ENCODE measurements around the gene NUTM2G.
"Not testable (repeated sequence)": the region's sequence is repeated elsewhere in the genome, so short reads cannot be mapped to it uniquely, and the experiment has no call there.

The NUTM2G gene

DNA sequence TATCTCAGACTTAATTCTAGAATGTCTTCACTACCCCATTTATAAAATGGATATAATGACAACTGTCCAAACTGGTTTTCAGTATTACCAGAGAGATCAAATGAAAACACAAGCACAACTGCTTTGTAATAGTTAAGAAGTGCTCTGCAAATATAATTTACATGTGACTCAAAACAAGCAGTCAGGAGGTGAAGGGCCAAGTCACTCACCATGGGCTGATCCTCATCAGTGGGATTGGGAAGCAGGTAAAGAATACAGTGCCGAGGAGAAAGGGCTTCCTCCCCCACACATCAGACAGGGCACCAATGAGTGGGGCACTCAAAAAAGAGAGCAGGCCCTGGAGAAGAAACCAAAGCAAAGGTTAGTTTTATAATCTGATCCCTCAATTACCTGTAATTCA, 20.7 kb downstream of the NUTM2G start:
- not testable (repeated sequence) for DNase-seq

DNA sequence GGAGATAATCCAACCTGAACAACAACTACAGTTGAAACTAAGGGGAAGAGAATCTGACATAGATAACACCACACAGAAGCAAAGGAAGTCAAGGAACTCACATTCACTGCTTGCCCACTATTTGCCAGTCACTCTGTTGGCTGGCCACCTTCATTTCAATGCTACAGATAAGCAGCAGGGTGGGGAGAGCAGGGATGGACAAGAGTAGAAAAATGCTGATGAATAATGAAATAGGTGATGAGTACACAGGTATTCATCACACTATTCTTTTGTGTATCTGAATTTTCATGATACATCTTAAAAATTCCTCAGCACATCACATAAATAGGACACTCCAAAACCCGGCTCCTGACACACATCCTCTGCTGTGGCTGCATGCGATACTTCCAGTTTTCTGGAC, 21.9 kb downstream of the NUTM2G start:
- not testable (repeated sequence) for DNase-seq

DNA sequence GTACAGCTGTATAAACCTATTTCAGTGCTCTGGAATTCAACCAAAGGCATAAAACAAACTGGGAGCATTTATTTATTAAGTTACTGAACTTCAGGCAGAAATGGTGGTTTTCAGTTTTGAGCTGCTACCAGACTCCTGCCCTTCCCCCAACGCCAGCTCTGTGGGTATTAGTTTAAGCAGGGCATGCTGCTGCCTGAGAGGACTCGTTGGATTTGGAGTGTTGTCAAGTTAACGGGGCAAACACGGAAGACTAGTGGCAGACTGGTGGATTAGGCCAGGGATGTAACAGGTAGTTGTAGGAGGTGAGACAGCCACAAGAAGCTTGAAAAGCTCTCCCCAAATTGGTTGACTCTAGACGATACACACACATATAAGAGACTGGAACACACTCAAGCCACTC, 38.9 kb downstream of the NUTM2G start:
- DNase-seq: not testable (repeated sequence)

DNA sequence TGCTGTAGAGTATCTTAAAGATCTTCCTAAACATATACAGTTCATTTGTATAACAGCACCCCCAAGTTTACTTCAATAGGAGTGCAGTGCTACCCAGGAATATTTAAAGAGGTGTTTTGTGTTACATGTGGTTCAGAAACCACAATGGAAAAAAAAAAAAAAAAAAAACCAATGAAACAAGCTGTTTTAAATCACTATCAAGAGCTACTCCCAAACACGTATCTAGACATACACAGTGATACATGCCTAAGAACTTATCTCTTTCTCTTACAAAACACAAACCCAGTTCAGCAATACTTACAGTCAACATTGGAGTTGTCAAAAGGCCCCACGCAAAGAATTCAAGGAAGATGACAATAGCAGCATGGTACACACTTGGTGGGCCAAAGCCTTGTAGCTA, 43.9 kb downstream of the NUTM2G start:
- DNase-seq: not testable (repeated sequence)

GRCh38 chr9:96974037-96974436, 45.4 kb downstream of the NUTM2G start:
- DNase-seq: not testable (repeated sequence)

DNA sequence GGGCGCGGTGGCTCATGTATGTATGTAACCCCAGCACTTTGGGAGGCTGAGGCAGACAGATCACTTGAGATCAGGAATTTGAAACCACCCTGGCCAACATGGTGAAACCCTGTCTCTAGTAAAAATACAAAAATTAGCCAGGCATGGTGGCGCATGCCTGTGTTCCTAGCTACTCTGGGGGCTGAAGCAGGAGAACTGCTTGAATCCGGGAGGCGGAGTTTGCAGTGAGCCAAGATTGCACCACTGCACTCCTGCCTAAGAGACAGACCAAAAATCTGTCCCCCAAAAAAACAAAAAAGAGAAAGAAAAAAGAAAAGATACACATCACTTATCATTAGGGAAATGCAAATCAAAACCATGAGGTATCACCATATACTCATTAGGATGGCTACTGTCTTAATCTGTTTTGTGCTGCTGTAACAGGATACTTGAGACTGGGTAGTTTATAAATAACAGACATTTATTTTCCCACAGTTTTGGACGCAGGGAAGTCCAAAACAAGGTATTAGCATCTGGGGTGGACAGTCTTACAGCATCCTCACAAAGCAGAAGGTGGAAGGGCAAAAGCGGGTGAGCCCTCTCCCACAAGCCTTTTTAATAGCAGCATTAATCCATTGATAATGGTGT, 55.0 kb downstream of the NUTM2G start:
- not testable (repeated sequence) for DNase-seq

GRCh38 chr9:96984139-96984538, 55.5 kb downstream of the NUTM2G start:
- DNase-seq: not testable (repeated sequence)

- DNase-seq: not testable (repeated sequence)
Observed at GRCh38 chr9:96984887-96985286, 56.2 kb downstream of the NUTM2G start.

Data from NCI-H345 (cell line).